Choroid plexus epithelial cell (primary cell): ENCODE measurements around the gene CTNNB1.

Experiments
- DNase-seq: peaks from one replicate; pipeline ENCODE4 v3.0.0-alpha.2; 2010; ENCODE audit warnings: low read depth
- H3K4me3 ChIP-seq: 2 replicates; pipeline ENCODE4 v1.5.1; 2011; ENCODE audit warnings: low read depth, mild to moderate bottlenecking, control low read depth, low read length, moderate library complexity
- TF ChIP-seq, protein P1 (sequence below): conservative IDR thresholded peaks from 2 replicates; pipeline ENCODE4 v1.5.1; 2011; ENCODE audit warnings: low read depth, mild to moderate bottlenecking, control low read depth, inconsistent platforms, low read length, moderate library complexity

The CTNNB1 gene

DNA sequence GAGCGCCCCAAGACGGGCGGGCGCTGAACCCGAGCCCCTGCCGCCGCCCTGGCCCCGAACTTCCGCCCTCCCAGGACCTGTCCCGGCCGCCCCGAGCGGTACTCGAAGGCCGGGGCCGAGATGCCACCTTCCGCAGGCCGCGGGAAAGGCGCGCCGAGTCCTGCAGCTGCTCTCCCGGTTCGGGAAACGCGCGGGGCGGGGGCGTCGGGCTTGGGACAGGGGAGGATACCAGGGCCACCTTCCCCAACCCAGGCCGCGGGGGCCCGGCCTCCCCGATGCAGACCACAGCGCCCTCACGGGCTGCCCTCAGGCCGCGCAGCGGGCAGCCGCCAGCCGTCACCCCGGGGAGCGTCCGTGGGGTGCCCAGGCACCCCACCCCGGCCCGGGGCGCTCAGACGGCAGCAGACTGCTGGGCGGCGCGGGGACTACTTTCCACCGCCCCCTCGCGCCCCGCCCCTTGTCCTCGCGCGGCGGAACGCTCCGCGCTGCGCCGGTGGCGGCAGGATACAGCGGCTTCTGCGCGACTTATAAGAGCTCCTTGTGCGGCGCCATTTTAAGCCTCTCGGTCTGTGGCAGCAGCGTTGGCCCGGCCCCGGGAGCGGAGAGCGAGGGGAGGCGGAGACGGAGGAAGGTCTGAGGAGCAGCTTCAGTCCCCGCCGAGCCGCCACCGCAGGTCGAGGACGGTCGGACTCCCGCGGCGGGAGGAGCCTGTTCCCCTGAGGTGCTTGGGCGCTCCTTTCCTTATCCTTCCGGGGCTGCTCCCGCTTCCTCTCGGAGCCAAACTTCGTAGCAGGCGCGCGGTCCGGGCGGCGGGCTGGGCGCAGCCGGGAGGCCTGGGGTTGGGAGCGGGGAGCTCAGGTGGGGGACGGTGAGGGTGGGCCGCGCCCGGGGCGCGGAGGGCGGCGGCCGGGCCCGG is at the start of gene CTNNB1:
TSS of gene CTNNB1 (plus strand) at position 556 of the 916 bp plus-strand sequence. CDS start 24,564 bp downstream, outside the sequence.
- TF ChIP-seq, protein P1, sequence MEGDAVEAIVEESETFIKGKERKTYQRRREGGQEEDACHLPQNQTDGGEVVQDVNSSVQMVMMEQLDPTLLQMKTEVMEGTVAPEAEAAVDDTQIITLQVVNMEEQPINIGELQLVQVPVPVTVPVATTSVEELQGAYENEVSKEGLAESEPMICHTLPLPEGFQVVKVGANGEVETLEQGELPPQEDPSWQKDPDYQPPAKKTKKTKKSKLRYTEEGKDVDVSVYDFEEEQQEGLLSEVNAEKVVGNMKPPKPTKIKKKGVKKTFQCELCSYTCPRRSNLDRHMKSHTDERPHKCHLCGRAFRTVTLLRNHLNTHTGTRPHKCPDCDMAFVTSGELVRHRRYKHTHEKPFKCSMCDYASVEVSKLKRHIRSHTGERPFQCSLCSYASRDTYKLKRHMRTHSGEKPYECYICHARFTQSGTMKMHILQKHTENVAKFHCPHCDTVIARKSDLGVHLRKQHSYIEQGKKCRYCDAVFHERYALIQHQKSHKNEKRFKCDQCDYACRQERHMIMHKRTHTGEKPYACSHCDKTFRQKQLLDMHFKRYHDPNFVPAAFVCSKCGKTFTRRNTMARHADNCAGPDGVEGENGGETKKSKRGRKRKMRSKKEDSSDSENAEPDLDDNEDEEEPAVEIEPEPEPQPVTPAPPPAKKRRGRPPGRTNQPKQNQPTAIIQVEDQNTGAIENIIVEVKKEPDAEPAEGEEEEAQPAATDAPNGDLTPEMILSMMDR = no peak
- H3K4me3 ChIP-seq = peak within 1 kb of the TSS; percentile 78
- DNase-seq = peak; percentile 98

DNA sequence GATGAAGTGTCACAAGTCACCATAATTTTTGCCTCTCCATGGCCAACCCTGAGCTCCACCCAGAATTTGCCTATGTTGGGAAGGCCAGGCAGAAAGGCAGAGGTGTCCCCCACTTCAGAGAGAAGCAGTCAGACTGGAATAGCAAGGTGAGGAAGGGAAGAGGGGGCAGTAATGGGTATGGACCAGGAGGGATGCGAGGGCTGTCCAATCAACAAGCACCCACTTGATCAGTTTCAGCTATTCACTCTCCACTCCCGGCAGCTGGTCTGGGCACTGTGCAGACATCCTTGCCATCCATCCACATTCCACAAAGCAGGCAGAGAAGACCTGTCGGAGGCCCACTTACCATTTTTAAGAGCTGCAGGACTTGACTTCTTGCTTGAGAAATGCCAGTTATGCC is 43.5 kb upstream of the CTNNB1 start:
- TF ChIP-seq, protein P1 = no peak
- DNase-seq = no peak
- H3K4me3 ChIP-seq = no peak overlapping the region

DNA sequence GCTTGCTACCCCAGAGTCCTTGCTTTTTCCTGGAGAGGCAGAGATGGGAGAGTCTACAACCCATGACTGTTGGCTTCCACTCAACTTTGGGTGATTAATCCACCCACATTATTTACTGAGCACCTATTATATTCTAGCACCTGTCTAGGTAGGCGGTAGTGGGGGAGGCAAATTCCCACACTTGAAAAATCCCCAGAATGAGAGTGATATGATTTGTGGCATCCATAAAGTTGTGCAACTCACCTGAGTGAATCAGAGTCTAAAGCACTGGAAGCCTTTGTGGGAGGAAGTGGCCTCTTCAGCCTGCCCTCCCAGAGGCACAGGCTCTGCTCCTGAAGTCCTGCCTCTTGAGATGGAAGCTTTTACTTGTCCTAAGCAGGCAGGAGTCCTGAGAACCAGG is 40.4 kb upstream of the CTNNB1 start:
- DNase-seq = peak; percentile 46
- TF ChIP-seq, protein P1 = no peak
- no peak overlapping the region for H3K4me3 ChIP-seq

DNA sequence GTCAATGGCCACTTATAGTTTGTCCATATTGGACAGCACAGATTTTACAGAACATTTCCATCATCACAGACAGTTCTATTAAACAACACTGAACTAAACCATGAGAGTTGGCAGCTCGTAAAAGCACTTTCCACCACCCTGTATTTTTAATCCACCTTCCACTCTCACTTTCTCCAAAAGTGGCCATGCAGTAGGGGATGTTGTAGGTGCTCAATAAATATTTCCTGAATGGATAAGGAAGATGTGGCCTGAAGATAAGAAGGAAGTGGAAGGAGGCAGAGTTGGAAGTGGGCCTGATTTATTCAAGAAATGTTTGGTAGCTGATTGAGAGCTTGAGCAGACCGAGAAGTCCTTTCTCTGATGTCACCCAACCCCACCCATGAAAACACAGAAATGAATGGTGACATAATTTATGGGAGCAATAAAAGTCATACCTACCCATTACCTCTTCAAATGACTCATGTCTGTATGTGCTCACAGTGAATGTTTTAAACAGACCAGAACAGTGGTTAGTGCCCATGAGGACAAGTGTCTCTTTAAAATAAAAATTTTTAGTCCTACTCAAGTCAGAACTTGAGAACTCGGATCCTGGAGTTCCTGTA is 39.6 kb upstream of the CTNNB1 start:
- TF ChIP-seq, protein P1 = no peak
- no peak for DNase-seq
- no peak overlapping the region for H3K4me3 ChIP-seq

DNA sequence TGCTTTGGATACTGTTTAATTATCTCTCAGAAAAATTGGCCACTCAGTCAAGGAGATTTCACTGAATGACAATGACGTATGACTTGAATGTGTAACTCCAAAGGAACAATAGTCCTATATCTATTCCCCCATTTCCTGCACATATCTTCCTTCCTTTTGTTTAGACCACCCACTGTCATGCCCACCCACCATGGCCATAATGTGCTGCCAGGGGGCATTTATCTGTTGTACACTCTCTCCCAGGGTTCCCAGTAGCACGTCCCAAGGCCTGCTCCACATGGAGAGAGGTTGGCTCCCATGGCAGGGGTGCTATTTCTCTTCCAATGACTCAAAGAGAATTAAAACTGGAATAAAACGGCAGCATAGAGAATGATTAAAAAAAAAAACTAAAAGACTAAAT is 36.8 kb upstream of the CTNNB1 start:
- TF ChIP-seq, protein P1 = no peak
- no peak for DNase-seq
- H3K4me3 ChIP-seq = no peak overlapping the region

DNA sequence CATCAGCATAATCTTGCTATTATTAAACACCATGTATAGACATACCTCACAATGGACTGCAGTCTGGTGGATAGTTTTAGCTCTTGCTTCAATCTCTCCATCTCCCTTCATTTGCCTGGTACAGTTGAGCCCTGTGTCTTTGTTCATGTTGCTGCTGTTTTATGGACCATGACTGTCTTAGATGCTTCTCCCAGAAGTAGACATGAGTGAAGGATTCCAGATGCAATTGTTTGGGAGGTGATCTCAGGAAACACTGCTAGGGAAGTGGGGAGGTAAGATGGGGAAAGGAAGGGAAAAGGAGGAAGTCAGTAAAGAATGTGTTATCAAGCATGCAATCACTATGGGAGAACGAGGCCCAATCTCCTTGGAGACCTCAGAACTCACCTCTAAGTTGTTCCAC is 36.3 kb upstream of the CTNNB1 start:
- TF ChIP-seq, protein P1 = no peak
- no peak overlapping the region for H3K4me3 ChIP-seq
- no peak for DNase-seq
